GM13976 (cell line): ENCODE results near the gene HM13.
"Not testable (repeated sequence)": the region's sequence is repeated elsewhere in the genome, so short reads cannot be mapped to it uniquely, and the experiment has no call there.

Experiments used
- DNase-seq: peaks from one replicate; pipeline ENCODE4 v3.0.0; 2012; ENCODE audit warnings: low spot score
- CTCF ChIP-seq: IDR thresholded peaks from 2 replicates; pipeline ENCODE4 v1.5.1; 2012; ENCODE audit warnings: borderline replicate concordance, mild to moderate bottlenecking; ENCODE audit not compliant: insufficient read depth; ENCODE audit errors: extremely low read depth, missing control alignments, control extremely low read depth
- in situ Hi-C: fragments of 300-500 bp; cut with MboI; formaldehyde crosslinking; loops from one replicate; pipeline ENCODE4 v1.12.0; 2022; ENCODE audit warnings: low sequenced_read_pairs, mixed read lengths, inconsistent platforms; ENCODE audit not compliant: unreplicated experiment

The HM13 gene

GRCh38 chr20:31577194-31577593, 63.0 kb downstream of the HM13 start:
- TF ChIP-seq CTCF: no peak
- in situ Hi-C loops: no loop called here
- DNase-seq: no peak

- TF ChIP-seq CTCF: no peak
- in situ Hi-C loops: no loop called here
- DNase-seq: no peak
Observed at GRCh38 chr20:31578448-31579138, 64.4 kb downstream of the HM13 start.

- in situ Hi-C loops: no loop called here
- DNase-seq: no peak
- no peak for TF ChIP-seq CTCF
Observed at GRCh38 chr20:31579245-31579644, 65.0 kb downstream of the HM13 start.

GRCh38 chr20:31579941-31580651, 65.9 kb downstream of the HM13 start:
- in situ Hi-C loops, DNase-seq: not testable (repeated sequence)

- in situ Hi-C loops: no loop called here
- TF ChIP-seq CTCF: no peak
- no peak for DNase-seq
Observed at GRCh38 chr20:31580706-31581105, 66.5 kb downstream of the HM13 start.

GRCh38 chr20:31581391-31581790, 67.1 kb downstream of the HM13 start:
- DNase-seq: no peak
- in situ Hi-C loops: no loop called here
- TF ChIP-seq CTCF: no peak
